ENCODE measurements around the gene PRXL2B.
"Not testable (repeated sequence)": the region's sequence is repeated elsewhere in the genome, so short reads cannot be mapped to it uniquely, and the experiment has no call there.

Gene PRXL2B

DNA sequence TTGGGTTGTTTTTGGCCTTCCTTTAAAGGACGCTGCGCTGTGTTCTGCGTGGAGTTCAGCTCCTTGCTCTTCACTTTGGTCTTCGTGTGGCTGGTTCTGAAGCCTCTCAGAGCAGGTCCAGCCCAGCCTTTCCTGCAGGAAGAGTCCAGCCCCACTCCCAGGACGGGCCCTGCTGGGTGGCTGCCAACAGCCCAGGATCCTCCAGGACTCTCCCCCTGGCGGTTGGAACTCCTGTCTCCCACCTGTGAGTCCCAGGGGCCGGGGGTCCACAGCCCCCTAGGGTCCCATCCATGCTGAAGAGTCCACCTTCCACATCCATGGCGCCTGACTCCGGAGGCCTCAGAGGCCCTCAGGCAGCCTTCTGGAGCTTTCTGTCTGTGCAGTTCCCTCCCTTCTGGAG is 35.0 kb upstream of the PRXL2B start:
- not testable (repeated sequence) for DNase-seq

GRCh38 chr1:2552189-2552588 is 34.4 kb upstream of the PRXL2B start:
- no peak for DNase-seq

DNA sequence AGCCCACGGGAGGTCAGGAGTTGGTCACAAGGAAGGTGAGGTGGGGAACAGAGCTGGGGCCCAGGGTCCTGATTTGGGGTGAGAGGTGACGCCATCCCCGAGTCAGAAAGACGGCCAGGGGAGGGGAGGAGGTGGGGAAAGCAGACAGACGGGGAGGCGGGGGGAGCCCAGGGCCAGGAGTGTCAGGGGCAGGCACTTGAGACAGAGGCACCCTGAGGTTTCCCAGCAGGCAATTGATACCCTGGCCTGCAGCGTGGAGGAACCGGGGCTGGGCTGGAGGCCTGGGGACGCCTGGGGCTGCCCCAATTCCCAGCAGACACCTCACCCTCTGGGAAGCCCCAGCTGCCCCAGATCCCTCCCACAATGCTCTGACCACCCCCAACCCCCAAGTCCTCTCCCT is 33.5 kb upstream of the PRXL2B start:
- DNase-seq, result not testable (repeated sequence)

DNA sequence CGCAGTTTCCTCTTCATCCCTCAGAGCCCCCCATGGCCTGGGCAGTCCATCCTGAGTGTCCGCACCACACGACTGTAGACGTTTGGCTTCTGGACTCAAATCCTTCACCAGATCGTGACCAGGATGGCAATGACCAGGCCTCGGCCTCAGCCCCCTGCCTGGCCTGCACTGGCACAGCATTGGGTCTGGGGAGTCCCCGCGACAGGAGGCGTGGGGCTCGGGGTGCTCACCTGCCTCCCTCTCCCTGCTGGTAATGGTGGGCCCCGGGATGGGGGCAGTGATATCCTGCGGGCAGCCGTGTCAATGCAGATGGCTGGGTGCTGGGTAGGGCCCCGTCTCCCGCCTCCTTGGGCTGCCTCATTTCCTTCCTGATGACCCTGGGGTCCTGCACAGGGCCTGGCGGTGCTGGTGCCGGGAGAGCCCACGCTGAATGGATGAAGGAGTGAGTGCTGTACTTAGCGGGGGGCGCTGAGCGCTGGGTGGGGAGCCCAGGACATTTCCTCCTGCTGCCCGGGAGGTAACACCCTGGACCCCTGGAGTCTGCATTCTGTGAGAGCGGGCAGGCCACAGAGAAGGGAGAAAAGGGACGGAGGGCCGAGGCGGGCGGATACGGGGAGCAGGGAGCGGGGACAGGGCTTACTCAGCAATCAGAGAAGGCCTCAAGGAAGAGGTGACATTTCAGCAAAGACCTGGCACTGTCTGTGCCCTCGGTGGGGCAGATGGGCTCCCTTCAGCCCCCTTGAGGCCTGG is 32.5 kb upstream of the PRXL2B start:
- no peak for DNase-seq

GRCh38 chr1:2554621-2555387 is 31.8 kb upstream of the PRXL2B start:
- DNase-seq, result no peak

DNA sequence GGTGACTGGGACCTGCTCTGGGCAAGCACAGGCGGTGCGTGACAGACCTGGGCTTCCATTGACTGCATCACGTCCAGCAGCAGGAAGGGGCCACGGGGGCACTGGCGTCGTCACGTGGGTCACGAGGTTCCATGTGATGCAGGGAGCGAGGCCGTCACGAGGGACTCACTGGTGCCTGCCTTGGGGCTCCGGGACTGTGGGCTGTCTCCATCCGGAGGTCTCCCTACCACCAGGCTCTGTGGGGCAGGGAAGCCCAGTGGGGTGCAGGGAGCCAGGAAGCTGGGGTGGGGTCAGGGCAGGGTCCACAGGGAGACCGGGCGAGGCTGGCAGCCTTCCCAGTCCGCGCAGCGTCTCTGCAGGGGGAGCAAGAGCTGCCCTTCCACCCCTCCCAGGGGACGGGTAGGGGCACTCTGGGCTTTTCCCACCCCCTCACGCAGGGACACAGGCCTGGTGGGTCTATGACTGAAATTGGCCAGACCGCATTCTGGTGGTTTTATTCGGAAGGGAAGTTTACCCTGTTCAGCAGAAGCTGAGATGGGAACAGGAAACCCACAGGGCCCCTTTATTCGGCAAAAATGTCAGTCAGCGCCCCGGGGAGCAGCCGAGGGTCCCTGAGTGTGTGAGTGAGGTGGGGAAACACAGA is 30.8 kb upstream of the PRXL2B start:
- no peak for DNase-seq

GRCh38 chr1:2556277-2556677 is 30.3 kb upstream of the PRXL2B start, which contains the start of gene TNFRSF14:
Gene TNFRSF14 (plus strand): TSS chr1:2556371. CDS start chr1:2556665, 294 bp downstream.
- DNase-seq, result peak; percentile 44

DNA sequence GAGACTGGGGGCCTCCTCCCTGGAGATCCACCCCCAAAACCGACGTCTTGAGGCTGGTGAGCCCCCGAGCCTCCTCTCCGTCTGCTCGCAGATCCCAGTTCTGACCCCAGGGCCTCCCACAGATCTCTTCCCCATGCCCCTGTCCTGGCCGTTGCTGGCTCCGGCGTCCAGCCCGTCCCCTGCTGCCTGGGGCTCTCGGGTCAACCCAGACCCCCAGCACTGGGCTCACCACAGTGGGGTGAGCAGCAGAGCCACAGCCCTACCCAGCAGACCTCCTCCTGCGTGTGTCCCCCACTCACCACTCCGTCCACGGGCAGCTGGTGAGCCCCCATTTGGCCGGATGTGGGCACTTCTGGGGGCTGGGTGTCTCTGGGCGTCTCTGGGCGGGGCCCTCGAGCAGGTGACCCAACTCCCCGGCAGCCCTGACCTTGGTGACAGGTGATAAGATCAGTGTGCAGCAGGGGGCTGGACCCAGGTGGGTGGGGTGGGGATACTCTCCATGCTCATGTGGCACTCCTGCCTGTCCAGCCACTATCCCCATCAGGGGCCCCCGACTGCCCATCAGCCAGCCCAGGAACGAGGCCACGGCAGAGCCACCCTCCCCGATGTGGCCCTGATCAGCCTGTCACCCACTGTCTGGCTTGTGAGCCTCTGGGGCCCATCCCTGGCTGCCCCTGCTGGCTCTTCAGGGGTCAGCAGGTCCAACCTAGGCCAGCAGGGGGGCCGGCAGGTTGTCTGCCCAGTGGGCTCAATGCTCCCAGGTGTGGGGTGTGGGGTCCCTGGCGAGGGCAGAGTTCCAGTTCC is 29.7 kb upstream of the PRXL2B start:
- no peak for DNase-seq

DNA sequence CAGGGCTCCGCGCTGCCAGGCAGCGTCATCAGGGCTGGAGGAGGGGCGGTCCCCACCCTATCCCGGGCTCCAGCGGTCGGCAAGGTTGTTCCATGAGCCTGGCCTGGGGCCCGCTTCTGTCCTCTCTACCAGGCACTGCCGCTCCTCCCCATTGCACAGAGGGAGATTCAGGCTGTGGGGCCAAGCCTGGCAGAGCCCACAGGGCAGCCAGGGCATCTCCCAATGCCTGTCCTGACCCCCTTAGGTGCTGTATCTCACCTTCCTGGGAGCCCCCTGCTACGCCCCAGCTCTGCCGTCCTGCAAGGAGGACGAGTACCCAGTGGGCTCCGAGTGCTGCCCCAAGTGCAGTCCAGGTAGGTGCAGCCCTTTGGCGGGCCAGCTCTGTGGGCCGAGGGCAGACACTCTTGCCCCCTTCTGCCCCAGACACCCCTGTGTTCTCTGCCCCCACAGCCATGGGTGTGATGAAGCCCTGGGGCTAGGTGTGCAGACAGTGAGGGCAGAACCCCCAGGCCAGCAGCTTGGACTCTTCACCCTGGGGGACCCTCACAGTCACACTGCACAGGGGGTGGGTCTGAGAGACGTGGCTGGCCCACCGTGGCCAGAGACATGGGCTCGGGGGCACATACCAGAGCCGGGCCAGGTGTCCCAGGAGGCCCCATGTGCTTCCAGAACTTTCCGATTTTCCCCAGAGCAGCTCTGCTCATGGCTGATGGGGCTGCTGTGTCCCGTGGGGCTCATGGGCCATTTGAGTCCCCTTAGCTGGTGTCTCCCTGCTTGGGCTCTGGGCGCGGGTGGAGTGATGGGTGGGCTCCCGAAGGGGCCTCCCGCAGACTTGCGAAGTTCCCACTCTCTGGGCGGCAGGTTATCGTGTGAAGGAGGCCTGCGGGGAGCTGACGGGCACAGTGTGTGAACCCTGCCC is 28.8 kb upstream of the PRXL2B start:
- no peak for DNase-seq

DNA sequence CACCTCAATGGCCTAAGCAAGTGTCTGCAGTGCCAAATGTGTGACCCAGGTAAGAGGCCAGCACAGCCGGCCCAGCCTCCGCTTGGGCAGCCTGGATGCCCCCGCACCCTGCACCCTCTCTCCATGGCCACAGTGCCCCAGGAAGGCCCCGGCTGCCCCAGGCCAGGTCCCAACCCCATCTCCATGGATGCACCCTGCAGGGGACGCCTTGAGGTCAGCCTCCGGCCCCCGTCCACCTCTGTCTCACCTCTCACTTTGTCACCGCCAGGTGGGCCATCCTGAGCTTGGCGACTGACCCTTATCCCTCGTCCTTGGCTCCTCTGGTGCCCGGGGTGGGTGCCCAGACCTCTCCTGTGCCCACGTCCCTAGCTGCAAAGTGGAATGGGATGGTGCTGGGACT is 28.2 kb upstream of the PRXL2B start:
- no peak for DNase-seq

DNA sequence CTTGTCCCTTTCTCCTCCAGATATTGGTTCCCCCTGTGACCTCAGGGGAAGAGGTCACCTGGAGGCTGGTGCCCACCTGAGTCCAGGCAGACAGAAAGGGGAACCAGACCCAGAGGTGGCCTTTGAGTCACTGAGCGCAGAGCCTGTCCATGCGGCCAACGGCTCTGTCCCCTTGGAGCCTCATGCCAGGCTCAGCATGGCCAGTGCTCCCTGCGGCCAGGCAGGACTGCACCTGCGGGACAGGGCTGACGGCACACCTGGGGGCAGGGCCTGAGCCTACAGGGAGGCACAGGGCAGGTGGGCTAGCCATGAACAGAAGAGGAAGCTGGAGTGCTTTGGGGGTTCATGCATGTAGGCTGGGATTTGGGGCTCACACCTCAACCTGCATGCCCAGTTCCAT is 27.7 kb upstream of the PRXL2B start:
- no peak for DNase-seq

GRCh38 chr1:2559509-2560298 is 26.9 kb upstream of the PRXL2B start:
- DNase-seq, result no peak

DNA sequence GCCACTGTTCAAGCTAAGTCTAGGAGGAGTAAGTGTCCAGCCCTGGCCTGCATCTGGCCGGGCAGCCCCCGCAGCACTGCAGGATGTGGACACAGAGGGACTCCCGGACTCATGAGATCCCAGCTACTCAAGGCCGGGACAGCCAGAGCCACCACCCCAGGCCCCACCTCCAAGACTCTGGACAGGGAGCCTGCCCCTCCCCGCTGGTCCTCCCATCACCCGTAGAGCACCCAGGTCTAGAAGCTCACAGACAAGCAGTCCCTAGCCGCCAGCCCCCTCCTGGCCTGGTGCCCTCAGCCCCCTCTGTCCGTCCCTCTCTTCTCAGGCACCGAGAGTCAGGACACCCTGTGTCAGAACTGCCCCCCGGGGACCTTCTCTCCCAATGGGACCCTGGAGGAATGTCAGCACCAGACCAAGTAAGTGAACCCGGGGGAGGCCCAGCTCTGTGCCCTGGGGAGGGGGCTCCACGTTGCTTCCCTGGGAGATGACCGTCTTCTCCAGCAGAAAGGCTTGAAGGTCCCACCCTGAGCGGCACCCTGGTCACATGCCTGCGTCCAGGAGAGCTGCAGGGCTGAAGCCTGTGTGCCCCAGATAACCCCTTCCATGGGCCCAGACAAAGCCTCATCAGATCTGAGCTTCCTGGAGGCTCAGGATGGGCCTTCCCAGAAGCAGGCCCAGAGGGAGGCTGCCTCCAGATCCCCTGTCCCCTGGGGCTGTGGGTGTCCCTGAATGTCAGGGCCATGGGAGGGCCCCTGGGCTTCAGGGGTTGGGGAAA is 26.1 kb upstream of the PRXL2B start:
- DNase-seq, result no peak

DNA sequence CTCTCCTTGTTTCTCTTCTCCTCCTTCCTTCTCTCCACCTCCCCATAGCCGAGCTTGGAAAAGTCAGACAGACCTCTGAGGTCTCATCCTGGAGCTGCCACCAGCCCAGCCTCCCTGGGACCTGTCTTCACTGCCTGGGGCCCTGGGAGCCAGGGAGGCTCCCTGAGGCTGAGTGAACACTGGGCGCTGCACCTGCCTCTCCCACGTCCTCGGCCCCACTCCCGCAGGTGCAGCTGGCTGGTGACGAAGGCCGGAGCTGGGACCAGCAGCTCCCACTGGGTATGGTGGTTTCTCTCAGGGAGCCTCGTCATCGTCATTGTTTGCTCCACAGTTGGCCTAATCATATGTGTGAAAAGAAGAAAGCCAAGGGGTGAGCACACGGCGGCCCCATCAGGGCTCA is 25.1 kb upstream of the PRXL2B start:
- no peak for DNase-seq

- DNase-seq, result no peak
These were observed 24.4 kb upstream of the PRXL2B start for GRCh38 chr1:2561898-2562895.

GRCh38 chr1:2563205-2563604 is 23.4 kb upstream of the PRXL2B start:
- no peak for DNase-seq

- DNase-seq, result no peak
These were observed 22.4 kb upstream of the PRXL2B start for GRCh38 chr1:2564006-2564814.
